Thymus (tissue), 11 donors: ENCODE data around the gene KRTAP5-4. TPM values are rescaled to one million over a fixed set of nuclear protein-coding genes. Genes with fewer than 3 reads are reported as not detected.

Experiments used
- DNase-seq, 9 donors: peaks; one replicate each; pipeline ENCODE4 v3.0.0-alpha.2; 2013; ENCODE audit warnings: low spot score in 9 of 9, low read depth in 6 of 9, missing footprints in 1 of 9
- H3K27ac ChIP-seq, 2 donors: one replicate each; pipeline ENCODE4 v1.5.1; 2013; ENCODE audit warnings: control low read depth in 1 of 2, low read depth in 1 of 2, low read length in 1 of 2, mild to moderate bottlenecking in 1 of 2, moderate library complexity in 1 of 2
- H3K27me3 ChIP-seq, 2 donors: one replicate each; pipeline ENCODE4 v1.5.1; 2013; ENCODE audit warnings: low read length in 1 of 2; ENCODE audit not compliant: control insufficient read depth in 2 of 2, insufficient read depth in 1 of 2
- H3K36me3 ChIP-seq, 2 donors: one replicate each; pipeline ENCODE4 v1.5.1; 2013; ENCODE audit warnings: low read length in 1 of 2, mild to moderate bottlenecking in 1 of 2, moderate library complexity in 1 of 2; ENCODE audit not compliant: control insufficient read depth in 2 of 2, insufficient read depth in 2 of 2
- H3K4me1 ChIP-seq, 2 donors: one replicate each; pipeline ENCODE4 v1.5.1; 2013; ENCODE audit warnings: low read length in 2 of 2; ENCODE audit not compliant: control insufficient read depth in 2 of 2, insufficient read depth in 2 of 2
- H3K4me3 ChIP-seq, 2 donors: one replicate each; pipeline ENCODE4 v1.5.1; 2013; ENCODE audit warnings: low read length in 2 of 2, control low read depth in 1 of 2, mild to moderate bottlenecking in 1 of 2
- H3K9me3 ChIP-seq, 2 donors: one replicate each; pipeline ENCODE4 v1.5.1; 2013; ENCODE audit warnings: low read length in 1 of 2, mild to moderate bottlenecking in 1 of 2; ENCODE audit not compliant: control insufficient read depth in 2 of 2, insufficient read depth in 1 of 2
- WGBS: extraction: QIAGEN DNeasy Blood & Tissue Kit; methylation state at CpG from one replicate; pipeline ENCODE4 v1.1.7; 2013; 5-methylcytosine and 5-hydroxymethylcytosine counted together
- polyA plus RNA-seq: library from polyadenylated mRNA; stranded (reverse); fragments of 200-250 nt; gene quantifications from one replicate; pipeline ENCODE4 v1.2.3, GENCODE V29; 2013
- total RNA-seq: library from RNA; stranded (reverse); fragments of 120-200 nt; gene quantifications from one replicate; pipeline ENCODE4 v1.2.4, GENCODE V29; 2013
- donor health status: healthy.

KRTAP5-4 gene
- total and polyA plus RNA-seq, 2 donors: not detected

GRCh38 chr11:1631066-1631568, 9.2 kb upstream of the KRTAP5-4 start:
- 92% methylated on average over 13 of the region's 13 CpGs for WGBS
- H3K4me1 ChIP-seq: no peaks in the 10 kb centered on the region
- H3K27ac ChIP-seq: no peak overlapping the region
- peaks cover 0 to 42% of the 10 kb centered on the region in 2 donors for H3K27me3 ChIP-seq
- H3K36me3 ChIP-seq: no peaks in the 10 kb centered on the region
- DNase-seq: no peak
- H3K4me3 ChIP-seq: no peak overlapping the region
- no peaks in the 10 kb centered on the region for H3K9me3 ChIP-seq

DNA sequence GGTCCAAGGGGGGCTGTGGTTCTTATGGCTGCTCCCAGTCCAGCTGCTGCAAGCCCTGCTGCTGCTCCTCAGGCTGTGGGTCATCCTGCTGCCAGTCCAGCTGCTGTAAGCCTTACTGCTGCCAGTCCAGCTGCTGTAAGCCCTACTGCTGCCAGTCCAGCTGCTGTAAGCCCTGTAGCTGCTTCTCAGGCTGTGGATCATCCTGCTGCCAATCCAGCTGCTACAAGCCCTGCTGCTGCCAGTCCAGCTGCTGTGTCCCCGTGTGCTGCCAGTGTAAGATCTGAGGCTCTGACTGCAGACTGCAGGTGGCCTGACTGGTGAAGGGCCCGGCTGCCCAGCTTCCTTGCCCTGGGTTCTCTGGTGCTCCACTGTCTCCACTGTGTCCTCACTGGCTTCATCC, 8.3 kb upstream of the KRTAP5-4 start:
- no peak for DNase-seq
- H3K9me3 ChIP-seq: no peaks in the 10 kb centered on the region
- no peaks in the 10 kb centered on the region for H3K4me1 ChIP-seq
- H3K36me3 ChIP-seq: no peaks in the 10 kb centered on the region
- WGBS: 79% methylated on average over 2 of the region's 2 CpGs
- H3K27ac ChIP-seq: no peak overlapping the region
- no peak overlapping the region for H3K4me3 ChIP-seq
- peaks cover 0 to 47% of the 10 kb centered on the region in 2 donors for H3K27me3 ChIP-seq

DNA sequence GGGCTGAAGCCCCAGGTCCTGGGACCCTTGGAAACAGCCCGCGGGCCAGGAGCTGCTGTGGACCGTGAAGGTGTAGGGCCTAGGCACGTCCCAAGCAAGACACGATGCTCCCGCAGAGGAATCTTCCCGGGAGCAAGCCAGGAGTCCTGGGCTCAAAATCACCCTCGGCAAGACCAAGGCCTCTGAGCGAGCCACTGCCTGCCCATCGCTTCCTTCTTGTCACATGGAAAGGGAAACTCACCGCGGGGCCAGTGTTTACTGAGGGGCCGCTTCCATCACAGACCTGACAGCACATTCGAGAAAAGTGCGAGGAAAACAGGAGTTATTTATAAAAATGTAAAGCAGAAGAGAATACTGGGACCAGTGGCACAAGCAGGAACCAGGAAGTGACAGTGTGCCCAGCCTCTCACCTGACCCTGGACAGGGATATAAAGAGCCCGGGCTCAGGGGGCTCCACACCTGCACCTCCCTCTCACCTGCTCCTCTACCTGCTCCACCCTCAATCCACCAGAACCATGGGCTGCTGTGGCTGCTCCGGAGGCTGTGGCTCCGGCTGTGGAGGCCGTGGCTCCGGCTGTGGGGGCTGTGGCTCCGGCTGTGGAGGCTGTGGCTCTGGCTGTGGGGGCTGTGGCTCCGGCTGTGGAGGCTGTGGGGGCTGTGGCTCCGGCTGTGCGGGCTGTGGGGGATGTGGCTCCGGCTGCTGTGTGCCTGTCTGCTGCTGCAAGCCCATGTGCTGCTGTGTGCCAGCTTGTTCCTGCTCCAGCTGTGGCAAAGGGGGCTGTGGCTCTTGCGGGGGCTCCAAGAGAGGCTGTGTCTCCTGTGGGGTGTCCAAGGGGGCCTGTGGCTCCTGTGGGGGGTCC, 7.6 kb upstream of the KRTAP5-4 start, which contains the start of gene KRTAP5-5:
Gene KRTAP5-5, plus strand, starts transcription at position 450 of the 860 bp plus-strand sequence. Its CDS starts 66 bp downstream, at position 516.
- Histone ChIP-seq H3K27me3 (peaks cover 0 to 47% of the 10 kb centered on the region in 2 donors), H3K36me3 (no peaks in the 10 kb centered on the region), H3K9me3 (no peaks in the 10 kb centered on the region), H3K27ac (no peak within 1 kb of the TSS), H3K4me1 (no peaks in the 10 kb centered on the region), H3K4me3 (no peak within 1 kb of the TSS)
- 73% methylated on average over 26 of the region's 26 CpGs for WGBS
- no peak for DNase-seq

DNA sequence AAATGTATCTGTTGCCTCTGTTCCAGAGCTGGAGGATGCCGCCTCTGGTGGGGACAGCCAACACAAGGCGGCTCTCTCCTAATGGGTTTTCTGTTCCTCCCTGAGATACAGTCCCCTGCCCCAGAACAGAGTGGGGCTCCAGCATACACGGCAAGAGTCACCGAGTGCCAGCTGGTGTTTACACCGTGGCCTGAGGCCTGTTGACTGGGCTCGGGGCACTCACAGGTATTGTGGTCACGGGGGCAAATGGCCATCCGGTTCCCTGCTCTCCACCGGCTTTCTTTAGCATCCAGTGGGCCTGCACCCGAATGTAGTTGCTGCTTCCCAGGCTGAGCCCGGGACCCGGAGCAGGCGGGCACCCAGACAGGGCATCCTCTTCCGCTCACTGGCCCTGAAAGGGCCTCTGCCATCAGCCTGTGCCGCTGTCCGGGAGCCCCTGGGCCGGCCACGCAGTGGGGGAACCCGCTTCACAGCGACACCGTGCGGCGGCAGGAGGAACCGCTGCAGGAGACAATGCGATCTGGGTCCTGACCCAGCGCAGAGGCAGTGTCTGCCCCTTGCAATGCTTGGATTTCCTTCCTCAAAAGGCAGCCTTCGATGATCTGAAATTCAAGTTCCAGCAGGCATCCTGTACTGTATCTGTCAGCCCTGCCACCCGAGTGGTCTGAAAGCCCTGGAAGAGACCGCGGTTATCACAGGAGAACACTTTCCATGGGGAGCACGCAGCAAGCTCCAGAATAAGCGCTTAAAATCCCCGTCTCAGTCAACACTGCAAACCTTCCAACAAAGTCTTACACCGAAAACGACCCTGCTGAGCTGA, 6.8 kb upstream of the KRTAP5-4 start:
- Histone ChIP-seq H3K27ac (no peak overlapping the region), H3K36me3 (no peaks in the 10 kb centered on the region), H3K4me3 (no peak overlapping the region), H3K9me3 (no peaks in the 10 kb centered on the region), H3K4me1 (no peaks in the 10 kb centered on the region), H3K27me3 (peaks cover 0 to 44% of the 10 kb centered on the region in 2 donors)
- WGBS: 27% methylated on average over 35 of the region's 35 CpGs
- peak in 6 of 9 donors; percentile 6 to 38 (median 22) for DNase-seq

DNA sequence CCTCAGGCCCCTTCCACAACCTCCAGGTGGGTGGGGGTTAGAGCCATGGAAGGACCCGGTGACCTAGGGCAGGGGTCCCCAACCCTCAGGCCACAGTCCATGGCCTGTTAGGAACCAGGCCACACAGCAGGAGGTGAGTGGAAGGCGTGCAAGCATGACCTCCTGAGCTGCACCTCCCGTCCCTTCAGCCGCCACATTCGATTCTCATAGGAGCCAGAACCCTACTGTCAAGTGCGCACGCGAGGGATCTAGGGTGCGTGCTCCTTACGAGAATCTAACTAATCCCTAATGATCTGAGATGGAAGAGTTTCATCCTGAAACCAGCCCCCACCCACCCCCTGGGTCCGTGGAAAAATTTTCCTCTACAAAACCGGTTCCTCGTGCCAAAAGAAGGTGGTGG, 3.6 kb upstream of the KRTAP5-4 start:
- WGBS: 94% methylated on average over 13 of the region's 13 CpGs
- Histone ChIP-seq H3K36me3 (no peaks in the 10 kb centered on the region), H3K27me3 (peaks cover 0 to 31% of the 10 kb centered on the region in 2 donors), H3K4me1 (no peaks in the 10 kb centered on the region), H3K9me3 (no peaks in the 10 kb centered on the region), H3K27ac (no peak overlapping the region), H3K4me3 (no peak overlapping the region)
- DNase-seq: no peak

GRCh38 chr11:1624621-1625020, 2.7 kb upstream of the KRTAP5-4 start:
- Histone ChIP-seq H3K9me3 (no peaks in the 10 kb centered on the region), H3K27me3 (peaks cover 0 to 27% of the 10 kb centered on the region in 2 donors), H3K27ac (no peak overlapping the region), H3K4me3 (no peak overlapping the region), H3K4me1 (no peaks in the 10 kb centered on the region), H3K36me3 (no peaks in the 10 kb centered on the region)
- WGBS: 91% methylated on average over 16 of the region's 16 CpGs
- no peak for DNase-seq

- 91% methylated on average over 9 of the region's 9 CpGs for WGBS
- no peaks in the 10 kb centered on the region for H3K4me1 ChIP-seq
- no peaks in the 10 kb centered on the region for H3K9me3 ChIP-seq
- no peak for DNase-seq
- no peaks in the 10 kb centered on the region for H3K36me3 ChIP-seq
- H3K27me3 ChIP-seq: peaks cover 0 to 18% of the 10 kb centered on the region in 2 donors
- no peak overlapping the region for H3K27ac ChIP-seq
- no peak overlapping the region for H3K4me3 ChIP-seq
These were observed 1.8 kb upstream of the KRTAP5-4 start for GRCh38 chr11:1623716-1624115.

DNA sequence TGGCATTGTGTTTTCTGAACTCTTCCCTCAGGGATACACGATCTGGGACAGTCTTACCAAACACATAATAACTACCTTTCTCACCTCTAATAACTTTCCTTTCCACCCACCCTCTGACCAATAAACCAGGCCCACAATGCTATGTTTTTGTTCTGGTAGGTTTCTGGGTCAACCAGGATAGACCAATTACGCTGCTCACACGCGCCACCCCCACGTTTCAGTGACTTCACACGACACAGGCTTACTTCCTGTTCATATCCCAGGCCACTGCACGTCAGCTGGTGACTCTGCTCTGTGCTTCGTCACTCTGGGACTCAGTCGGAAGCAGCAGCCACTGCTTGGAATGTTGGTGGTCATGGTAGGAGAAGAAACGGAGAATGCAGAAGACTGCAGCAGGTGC, 2.5 kb downstream of the KRTAP5-4 start:
- Histone ChIP-seq H3K27me3 (peaks cover 0 to 3% of the 10 kb centered on the region in 2 donors), H3K4me1 (no peaks in the 10 kb centered on the region), H3K9me3 (no peaks in the 10 kb centered on the region), H3K36me3 (no peaks in the 10 kb centered on the region), H3K27ac (no peak overlapping the region), H3K4me3 (no peak overlapping the region)
- 58% methylated on average over 10 of the region's 10 CpGs for WGBS
- no peak for DNase-seq

DNA sequence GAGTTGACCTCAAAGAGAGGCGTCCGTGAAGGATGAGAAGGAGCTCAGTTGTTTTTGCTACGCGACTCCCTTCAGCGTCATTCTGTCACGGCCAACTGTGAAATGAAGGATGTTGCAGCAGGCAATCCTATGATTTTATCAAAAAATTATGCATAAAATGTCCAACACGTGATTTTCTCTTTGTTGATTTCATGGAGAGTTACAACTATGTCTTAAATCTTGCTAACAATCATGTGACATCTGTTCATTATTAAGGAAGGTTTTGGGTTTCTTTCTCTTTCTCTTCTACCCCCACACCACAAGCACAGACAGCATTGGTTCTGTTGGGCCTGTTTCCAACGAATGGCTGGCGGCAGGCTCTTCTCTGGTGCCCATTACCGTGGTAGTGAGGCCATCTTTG, 3.7 kb downstream of the KRTAP5-4 start:
- WGBS: 90% methylated on average over 10 of the region's 10 CpGs
- DNase-seq: no peak
- no peaks in the 10 kb centered on the region for H3K36me3 ChIP-seq
- H3K9me3 ChIP-seq: no peaks in the 10 kb centered on the region
- no peak overlapping the region for H3K4me3 ChIP-seq
- H3K4me1 ChIP-seq: no peaks in the 10 kb centered on the region
- H3K27me3 ChIP-seq: no peaks in the 10 kb centered on the region
- no peak overlapping the region for H3K27ac ChIP-seq
